Fibroblast of peridontal ligament (primary cell): ENCODE measurements around the gene RPL23.

Experiments used
- DNase-seq: peaks from one replicate; pipeline ENCODE4 v3.0.0-alpha.2; 2010; ENCODE audit errors: extremely low read depth

Gene RPL23

DNA sequence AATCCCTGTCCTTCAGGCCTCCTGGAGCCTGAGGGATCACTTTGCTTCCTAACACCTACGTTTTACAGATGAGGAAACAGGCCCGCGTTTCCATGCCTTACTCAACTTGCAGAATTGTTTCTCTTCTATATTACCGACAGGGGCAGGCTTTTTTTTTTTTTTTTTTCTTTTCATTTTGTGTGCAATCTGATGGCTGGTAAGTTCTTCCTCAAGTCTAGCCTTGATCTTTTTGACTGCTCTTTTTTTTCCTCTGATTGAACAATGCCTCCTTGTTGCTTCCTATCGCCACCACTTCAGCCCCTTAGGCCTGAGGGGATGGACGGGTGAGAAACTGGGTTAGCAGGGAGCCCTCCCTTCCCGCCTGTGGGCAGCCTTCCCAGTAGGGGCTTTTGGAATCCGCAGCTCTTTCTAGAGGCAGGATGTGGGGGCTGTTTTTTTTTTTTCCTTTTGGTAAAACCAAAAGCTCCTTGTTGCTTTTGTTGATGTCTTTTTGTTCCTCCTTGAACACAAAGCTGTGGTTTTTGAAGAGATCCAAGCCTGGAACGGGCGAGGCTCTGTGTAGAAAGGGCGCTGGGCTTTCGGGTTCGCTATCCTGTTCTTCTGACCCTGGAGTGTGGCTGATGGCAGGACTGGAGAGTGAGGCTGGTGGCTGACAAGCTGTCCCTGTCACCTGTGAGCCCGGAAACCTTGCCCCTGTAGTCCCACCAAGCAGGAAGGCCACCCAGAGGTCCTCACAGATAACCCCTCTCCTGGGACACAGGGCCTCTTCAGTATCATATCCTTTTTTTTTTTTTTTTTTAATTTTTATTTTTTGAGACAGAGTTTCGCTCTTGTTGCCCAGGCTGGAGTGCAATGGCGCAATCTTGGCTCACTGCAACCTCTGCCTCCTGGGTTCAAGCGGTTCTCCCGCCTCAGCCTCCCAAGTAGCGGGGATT lies 30.3 kb upstream of the RPL23 start:
- peak; percentile 24 for DNase-seq

DNA sequence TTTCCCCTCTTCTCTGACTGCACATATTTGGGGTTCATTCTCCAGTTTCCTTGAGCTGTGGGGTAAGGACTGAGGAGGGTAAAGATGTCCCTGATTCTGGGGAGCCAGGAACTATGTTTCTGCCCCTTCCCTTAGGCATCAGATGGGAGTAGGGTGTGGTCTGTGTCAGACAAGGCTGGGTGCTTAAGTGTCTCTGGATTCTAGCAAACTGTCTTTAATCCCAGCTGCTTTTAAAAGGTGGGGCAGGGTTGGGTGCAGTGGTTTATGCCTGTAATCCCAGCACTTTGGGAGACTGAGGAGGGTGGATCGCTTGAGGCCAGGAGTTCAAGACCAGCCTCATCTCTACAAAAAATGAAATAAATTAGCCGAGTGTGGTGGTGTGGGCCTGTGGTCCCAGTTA lies 29.3 kb upstream of the RPL23 start:
- no peak for DNase-seq

DNA sequence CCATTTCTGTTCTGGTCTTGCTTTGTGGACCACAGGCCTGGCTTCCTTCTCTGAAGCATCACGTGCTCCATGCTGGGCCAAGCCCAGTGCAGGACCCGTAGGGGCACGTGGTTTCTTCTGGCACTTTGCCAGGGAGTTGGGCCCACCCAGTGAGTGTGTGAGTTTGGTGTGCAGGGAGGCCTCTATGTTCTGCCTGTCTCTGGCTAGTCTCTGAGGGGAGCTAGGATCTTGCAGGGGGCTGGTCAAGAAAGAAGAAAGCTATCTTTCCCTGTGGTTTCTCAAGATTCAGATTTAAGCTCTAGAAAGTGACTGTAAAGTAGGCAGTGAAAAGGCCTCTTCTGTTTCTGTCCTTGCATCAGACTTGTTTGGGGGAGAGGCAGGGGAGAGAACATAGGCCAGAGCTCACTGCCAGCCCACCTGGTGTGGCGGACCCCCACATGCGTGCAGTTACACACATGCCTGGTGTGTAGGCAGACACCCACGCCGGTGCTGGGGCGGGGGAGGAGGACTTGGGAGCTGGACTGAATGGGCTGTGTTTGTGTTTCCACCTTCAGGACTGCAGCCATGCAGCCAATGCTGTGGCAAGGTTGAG lies 28.2 kb upstream of the RPL23 start:
- DNase-seq, result peak; percentile 70

DNA sequence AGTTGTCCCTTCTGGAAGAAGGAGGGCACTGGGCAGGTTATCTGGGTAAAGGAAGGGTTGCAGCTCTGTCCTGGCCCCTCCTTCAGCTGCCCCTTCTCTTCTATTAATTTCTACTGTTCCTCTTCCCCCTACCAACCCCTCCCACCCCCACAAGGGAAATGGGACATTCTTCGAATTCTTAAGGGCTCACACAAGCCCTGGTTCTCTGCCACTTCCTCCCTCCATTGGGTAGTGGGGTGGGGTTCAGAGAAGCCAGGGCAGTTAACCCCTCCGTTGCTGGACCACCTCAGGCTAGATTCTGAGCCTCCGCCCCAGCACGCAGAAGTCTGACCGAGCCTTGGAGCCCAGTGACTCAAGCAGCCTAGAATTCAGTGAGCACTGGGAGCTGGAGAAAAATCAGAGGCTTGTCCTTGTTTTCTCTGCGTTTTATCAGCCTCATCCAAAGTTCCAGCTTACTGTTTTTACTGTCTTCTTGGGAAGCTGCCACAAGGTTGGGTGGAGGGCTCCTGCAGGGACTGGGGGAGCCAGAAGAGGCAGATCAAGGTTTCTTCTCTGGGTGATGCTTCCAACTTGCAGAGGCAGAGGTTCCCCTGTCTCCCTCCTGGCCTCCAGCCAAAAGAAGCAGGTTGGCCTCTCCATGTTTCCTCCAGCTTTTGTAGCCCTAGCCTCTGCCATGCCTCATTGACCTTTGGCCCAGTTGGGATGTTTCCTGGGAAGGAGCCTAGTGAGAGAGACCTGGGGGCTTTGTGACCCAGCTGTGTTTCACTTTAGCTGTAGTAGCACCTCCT lies 26.6 kb upstream of the RPL23 start:
- DNase-seq, result peak; percentile 77

DNA sequence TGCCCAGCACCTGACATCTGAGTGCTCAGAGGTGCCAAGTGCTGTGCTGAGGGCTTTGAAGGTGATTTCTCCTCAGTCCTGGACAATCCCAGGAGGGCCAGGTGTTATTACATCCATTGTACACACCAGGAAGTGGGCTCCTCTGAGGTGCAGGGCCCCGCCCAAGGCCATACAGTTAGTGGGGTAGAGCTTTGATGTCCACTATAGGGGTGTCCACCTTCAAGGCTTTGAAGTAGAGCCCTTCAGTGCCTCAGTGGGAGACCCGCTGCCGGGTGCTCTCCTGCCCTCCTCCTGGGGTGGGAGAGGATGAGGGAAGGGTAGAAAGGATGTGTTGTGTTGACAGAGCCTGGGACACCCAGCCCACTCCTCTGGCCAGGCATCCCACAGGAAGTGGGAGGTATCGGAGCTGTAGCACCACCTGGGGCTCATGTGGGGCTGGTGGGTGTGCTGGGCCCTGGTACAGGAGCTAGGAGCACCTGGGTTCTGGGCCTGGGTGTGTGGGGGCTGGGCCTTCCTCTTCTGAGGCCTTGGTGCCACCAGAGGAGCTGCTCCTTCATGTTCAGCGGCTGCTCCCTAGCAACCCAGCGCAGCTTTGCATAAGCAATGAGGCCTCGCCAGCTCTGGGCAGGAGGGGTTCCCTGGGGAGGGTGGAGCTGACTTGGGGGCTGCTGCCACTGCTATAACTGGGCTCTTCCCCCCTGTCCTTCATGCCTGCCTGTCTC lies 23.8 kb upstream of the RPL23 start:
- DNase-seq, result no peak

DNA sequence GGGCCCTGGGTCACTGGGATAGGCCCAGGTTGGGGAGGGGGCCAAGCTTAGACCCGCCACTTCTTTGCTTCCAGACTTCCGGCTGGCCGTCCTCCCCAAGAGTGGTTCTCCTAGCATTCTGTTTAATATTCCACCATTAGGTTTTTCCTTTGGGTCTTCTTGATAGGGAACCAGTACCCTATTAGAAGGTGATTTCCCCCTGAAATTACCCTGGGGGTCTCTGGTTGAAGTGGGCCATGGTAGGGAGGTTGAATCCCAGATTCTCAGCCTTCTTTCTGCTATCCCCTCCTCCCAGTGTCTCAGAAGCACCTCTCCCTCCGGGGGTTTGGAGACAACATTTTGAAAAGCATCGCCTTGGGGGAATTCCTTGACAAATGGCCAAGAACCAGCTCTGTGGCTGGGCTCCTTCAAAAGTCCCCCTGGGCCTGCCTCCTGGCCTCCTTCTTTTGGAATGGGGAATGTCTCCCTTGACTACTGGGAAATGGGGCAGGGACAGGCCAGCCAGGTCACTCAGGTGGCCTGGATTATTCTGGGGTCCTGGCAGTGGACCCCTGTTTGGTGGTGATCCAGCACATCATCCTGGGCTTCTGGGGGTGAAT lies 22.1 kb upstream of the RPL23 start:
- DNase-seq, result no peak

DNA sequence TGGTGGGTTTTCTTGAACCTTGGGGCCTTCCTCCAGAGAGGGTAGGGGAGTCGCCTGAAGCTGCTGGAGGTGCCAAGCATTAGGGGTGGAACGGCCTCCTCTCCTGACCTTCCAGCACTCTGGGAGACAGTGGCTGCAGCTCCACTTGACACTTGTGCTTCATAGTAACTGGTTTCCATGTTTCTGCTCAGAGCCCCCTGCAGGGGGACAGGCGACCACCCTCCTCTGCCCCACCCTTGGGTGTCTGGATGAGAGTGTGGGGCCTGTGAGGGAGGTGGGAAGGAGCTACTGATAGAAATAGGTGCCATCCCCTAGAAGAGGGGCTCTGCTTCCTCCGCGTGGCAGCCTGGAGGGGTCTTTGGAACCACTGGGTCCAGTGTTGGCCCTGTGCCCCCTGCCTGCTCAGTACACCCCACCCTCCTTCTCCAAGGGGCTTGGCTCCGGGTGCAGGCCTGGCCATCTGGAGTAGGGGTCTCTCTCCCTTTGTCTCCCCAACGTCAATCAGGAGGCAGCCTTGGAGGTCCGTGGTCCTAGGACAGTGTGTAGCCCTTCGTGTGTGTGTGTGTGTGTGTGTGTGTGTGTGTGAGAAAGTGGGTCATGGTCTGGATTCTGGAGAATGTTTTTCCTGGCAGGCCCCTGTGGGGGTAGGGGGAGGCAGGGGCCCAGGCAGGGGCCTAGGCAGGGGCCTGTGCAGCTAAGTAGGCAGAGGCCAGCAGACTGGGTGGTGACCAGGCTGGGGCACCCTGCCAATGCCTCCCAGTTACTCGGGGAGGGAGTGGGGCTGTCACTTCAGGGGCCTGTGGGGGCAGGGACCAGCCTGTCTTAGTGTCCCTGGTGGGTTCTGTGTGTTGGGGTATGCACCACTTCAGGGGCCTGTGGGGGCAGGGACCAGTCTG lies 21.2 kb upstream of the RPL23 start:
- no peak for DNase-seq

DNA sequence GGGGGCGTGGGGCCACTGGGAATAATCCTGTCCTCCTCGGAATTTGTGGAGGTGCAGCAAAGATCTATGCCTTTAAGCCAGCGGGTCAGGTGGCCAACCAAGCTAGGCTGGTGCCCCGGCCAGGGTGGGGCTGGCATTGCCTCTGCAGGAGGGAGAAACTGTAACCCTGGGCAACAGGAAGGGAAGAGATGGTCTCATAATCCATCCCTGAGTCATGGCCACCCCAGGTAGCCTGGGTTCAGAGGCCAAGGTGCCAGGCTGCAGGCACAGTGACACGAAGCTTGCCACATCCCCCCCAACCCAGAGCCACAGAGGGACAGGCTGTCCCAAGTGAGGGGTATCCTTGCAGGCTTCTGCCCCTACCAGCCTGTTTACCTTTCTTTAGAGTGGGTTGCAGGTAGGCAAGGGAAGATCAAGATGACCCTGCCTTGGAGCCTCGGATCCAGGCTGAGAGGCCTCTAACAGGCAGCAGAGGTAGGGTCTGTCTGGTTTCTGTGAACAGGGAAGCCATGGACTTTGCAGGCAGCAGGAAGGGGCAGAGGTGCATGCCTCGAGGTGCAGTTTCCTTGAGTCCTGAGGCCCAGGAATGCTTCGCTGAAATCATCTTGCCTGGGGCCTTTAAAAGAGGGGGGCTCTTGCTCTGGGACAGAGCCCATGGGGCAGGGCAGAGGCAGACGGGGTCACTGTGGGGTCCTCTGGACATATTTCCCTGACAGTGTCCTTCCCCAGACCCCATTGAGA lies 20.3 kb upstream of the RPL23 start:
- no peak for DNase-seq

DNA sequence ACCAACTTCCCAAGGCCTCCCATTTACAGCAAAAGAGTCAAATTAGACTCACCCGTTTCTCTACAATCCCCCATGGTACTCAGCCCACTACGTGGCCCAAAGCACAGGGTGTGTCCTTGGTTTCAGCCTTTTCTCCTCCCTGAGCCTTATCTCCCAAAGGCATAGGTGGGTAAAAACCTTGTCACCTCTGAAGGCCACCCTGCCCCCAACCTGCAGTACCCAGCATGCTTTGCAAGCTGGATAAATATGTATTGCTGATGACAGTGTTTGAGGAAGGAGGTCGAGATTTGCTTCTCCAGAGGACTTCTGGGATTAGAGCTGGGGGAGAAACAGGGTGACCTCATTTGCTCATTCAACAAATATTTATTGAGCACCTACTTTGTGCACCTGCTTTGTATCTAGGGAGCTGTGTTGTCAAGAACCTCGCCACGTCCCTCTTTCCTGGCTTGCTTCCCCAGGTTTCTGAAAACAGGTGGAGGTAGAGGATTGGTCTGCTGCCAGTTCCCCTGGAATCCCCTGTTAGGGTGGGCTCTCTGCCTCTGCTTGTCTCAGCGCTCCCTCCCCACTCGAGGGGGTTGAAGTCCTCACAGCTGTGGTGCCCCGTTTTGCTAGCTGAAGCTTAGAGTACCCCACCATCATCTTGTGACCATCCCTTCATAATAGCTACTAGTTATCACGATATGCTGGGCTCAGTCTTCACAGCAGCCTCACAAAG lies 19.3 kb upstream of the RPL23 start:
- DNase-seq, result no peak

DNA sequence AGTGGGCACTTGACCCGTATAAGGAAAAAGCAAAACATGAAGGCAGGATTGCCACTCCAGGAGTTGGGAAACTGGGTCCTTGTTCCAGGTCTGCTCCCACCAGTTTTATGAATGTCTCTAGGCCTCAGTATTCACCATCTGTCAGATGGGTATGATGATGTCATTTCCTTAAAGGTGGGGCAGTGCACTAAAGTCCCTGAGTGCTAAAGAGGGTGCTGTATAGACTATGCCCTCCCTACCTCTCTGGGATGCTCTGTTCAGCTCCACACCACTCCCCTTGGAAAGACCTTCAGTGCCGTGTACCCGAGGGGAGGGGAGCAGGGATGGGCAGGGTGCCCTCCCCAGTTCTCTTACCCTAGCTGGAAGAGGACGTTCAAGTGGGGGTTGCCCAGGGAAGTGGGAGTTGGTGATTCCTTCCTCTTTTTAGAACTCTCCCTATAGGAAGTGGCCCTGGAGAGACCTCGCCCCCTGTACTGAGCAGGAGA lies 18.5 kb upstream of the RPL23 start:
- no peak for DNase-seq

DNA sequence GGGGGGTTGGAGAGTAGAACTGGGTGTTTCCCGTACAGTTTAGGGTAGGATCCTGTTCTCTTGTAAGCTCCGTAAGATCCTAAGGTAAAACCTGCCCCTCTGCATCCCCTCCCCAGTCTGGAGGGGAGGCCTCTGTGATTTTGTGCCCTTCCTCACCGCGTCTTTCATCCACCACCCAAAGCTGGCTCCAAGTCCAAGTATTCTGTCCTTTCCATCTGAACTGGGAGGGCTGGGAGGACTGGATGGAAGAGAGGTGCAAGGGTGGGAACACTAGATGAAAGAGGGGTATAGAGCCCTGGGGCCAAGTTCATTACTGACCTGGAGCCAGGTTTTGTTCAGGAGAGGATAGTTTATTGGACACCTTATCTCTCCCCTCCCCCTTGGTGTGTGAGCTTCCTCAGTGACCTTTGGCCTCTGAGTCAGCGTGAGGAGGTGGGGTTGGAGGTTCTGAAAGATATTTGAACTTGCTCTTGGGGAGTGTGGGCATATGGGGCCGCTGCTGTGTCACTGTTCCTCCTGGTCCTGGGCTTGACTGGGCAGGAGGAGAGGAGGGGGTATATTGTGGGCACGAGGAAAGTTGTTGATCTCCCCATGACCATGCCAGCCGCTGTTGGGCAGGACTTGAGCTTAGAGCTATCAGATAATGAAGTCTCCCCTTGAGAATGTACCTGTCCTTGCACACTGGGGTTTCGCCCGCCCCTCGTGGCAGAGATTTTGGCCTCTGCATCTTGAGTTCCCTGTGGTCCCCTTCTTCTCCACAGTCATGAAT lies 17.9 kb upstream of the RPL23 start:
- peak; percentile 64 for DNase-seq

DNA sequence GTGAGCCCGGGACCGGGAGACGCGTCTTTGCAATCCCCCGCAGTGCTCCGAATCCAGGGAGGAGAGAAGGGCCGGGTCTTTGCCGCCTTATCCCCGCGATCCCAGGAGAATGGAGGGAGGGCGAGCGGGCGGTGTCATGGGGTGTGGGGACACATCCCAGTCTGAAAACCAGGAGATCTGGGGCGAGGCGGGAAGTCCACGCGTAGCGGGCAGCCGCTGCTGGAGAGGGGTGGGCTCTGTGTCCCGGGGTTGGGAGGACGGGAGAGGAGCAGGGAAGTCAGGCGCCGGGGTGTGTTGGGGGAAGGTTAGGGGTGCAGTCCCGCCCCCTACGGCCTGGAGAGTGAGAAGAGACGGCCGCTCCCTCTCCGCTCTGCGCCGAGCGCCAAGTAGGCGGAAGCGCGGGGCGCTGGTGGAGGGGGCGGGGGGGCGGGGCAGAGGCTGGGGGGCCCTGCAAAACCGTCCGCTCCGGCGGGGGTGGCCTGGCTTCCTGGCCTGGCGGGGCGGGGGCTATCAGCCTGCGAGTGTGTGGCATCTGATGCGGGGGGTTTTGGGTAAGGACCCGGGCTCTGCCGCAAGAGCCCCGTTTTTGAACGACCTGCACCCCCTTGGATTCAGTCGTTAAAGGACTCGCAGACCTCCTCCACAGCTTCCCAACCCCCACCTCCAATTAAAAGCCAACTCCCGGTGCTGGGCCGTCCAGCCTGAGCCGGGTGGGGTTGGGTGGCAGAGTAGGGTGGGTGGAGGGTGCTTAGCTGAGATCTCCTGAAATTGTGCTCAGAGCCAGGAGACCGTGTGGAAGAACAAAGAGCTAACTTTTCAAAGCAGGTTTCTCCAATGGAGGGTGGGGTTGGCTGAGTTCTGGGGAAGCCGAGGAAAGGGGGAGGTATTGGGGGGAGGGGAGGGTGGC lies 17.0 kb upstream of the RPL23 start:
- DNase-seq, result peak; percentile 51

DNA sequence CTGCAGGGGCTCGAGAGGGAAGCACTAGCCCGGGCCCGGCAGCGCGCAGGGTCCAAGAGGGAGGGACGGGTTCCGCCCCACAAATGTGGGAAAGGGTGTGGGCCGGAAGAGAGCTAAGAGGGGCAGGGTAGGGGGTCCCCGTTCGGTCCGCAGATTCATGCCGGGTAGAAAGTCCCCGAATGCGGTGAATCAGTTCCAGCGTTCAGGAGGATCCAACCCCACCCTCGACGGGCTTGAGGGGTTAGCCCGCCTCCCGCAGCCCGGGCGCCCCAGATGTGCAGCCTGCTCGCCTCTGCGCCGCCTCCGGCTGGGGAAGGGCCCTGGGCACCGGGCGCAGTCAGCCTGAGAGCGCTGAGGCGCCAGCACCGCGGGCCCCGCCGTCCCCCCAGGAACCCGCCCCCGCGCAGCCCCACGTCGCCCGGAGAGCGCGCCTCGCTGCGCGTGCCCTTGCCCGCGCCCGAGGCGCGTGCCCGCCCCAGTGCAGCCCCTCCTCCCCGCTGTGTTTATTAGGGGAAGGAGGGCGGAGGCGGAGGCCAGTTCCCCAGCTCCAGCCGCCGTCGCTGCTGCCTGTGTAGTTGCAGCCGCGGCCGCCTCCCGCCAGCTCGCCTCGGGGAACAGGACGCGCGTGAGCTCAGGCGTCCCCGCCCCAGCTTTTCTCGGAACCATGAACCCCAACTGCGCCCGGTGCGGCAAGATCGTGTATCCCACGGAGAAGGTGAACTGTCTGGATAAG lies 16.2 kb upstream of the RPL23 start, which contains the start of gene LASP1:
LASP1 (plus strand) TSS at position 533 of the 733 bp plus-strand sequence; CDS start at position 665, 132 bp downstream.
- peak; percentile 79 for DNase-seq

DNA sequence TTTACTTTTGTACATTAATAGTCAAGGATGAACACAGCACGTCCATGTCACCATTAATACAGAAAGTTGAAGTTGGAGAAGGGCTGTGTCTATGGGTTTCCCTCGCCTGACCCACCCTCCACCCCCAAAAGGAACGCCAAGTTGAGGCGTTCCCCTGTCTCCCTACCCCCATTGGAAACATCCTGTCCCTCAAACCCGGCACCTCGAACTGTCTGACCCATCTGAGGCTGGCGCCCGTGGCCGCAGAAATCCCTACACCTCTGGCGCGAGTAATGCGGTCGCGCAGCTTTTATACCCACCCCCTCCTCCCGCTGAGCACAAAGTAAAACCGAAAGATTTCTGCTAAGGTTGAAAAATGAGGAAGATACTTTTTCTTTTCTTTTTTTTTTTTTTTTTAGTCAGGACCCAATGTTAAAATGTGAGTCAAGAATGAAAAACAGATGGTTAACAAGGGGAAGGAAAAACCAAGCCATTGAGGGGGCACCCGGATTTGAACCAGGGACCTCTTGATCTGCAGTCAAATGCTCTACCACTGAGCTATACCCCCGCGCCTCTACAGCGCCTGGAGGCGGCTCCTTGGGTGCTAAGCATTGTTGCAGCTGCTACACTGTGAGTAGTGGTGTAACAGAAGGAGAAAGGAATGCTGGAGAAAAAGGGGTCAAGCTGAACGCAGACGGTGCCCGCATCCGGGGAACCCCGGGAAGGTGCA lies 15.4 kb upstream of the RPL23 start:
- peak; percentile 92 for DNase-seq
